Measurements from ENCODE around the gene SORBS2.
"Not testable (repeated sequence)": the region's sequence is repeated elsewhere in the genome, so short reads cannot be mapped to it uniquely, and the experiment has no call there.

Gene SORBS2

DNA sequence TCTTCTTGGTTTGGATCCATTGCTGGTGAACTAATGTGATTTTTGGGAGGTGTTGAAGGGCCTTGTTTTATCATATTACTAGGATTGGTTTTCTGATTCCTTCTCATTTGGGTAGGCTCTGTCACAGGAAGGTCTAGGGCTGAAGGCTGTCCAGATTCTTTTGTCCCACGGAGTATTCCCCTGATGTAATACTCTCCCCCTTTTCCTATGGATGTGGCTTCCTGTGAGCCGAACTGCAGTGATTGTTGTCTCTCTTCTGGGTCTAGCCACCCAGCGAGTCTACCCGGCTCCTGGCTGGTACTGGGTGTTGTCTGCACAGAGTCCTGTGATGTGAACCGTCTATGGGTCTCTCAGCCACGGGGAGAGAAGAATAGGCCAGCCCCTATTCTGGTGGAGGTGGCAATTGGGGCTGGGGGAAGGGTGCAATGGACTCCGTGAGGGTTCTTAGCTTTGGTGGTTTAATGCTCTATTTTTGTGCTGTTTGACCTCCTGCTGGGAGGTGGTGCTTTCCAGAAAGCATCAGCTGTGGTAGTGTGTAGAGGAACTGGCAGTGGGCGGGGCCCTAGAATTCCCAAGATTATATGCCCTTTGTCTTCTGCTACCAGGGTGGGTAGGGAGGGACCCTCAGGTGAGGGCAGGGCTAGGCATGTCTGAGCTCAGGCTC, 252.6 kb downstream of the SORBS2 start:
- DNase-seq (ENCODE audit: low spot score), result not testable (repeated sequence)

DNA sequence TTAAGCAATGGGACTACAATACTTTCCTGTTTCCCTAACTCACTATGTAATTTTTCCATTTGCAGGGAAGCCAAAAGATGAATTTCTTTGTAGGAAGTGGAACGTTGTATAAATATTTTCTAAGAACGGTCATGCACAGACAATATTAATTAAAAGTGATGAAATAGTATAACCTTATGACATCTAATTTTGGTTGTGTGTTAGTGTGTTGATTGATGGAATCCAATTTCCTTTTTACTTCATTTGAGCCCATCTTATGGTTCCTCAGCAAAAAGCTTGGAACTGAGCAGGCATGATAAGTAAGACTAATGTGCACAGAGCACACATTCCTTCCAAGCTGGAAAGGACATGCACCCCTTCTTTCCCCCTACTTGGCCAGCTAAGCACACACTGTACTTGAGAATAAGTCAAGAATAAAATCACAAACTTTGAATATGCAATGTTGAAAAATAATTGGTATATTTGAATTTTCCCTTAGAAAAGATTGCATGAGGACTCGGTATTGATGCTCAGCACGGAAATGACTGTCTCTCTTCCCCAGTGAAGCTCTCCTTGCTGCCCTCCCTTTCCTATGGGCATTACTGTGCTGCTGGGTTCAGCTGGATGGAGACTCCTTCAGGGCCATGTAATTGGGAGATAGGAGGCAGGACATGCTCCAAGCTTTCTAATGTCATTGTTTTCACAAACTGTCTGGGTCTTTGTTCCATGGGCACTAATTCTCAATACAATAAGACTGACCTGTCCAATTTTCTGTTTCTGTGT, 257.4 kb downstream of the SORBS2 start:
- DNase-seq (ENCODE audit: low spot score), result no peak

DNA sequence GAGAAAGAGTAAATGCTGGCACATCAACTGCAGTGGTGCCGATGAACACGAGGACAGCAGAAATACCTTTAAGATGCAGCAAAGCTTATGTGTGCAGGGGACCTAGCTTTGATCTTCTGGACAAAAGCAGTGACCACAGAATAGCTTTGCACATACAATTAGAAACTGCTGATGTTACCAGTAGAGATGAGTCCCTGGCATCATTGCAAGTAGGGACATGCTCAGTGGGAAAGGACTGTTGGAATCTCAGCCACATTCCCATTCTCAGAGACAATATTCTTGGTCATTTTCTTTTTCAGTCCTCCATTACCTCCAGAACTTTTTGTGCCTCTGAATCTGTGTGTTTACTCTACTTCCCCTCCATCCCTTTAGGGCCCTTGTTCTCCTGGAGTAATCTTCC, 259.7 kb downstream of the SORBS2 start:
- peak; percentile 18 for DNase-seq (ENCODE audit: low spot score)

DNA sequence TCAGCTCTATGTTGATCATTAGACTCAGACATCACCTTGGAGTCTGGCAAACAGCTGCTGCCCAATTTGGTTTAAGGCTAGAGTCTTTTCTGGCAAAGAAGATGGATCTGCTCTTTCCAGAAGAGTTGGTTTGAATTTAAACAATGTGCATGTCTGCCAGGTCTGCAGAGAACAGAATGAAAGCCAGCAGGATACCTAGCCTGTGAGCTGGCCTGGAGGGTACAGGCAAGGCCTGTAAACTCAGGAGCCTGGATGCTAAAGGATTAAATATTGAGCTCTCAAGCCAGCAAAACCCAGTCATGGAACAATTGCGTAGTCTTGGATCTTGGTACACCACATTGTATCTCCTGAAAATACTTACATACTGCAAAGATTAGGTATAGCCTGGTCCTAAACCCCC, 261.1 kb downstream of the SORBS2 start:
- no peak for DNase-seq (ENCODE audit: low spot score)

DNA sequence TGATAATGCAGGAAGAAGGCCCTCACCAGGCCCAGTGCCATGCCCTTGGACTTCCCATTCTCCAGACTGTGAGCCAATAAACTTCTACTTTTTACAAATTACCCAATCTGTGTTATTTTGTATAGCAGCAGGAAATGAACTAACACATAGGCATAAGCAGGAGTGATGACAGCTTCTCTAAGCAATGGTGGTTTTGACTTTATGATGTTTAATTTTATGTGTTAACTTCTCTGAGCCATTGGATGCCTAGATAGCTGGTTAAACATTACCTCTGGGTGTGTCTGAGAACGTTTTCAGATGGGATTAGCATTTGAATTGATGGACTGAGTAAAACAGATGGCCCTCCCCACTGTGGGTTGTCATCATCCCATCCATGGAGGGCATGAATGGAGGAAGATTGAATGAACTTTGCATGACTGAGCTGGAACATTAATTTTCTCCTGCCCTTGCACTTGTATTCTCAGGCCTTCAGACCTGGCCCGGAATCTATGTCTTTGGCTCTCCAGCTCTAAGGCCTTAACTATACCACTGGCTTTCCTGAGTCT, 262.8 kb downstream of the SORBS2 start:
- DNase-seq (ENCODE audit: low spot score), result no peak

DNA sequence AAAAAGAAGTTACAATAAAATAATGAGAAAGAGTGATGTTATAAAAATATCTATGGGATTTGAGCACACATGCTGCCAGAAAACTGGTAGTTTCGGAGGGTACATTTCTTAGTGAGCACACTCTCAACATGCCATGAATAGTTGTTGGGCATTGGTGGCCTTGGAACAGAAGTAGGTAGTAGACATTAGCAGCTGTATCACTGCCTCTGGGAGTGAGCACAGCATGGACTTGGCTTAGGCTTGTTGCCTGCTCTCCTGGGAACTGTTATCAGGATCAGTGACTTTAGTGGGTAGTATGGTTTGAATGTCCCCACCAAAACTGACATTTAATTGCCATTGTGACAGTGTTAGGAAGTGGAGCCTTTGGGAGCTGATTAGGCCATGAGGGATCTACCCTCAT, 263.4 kb downstream of the SORBS2 start:
- DNase-seq (ENCODE audit: low spot score), result no peak

DNA sequence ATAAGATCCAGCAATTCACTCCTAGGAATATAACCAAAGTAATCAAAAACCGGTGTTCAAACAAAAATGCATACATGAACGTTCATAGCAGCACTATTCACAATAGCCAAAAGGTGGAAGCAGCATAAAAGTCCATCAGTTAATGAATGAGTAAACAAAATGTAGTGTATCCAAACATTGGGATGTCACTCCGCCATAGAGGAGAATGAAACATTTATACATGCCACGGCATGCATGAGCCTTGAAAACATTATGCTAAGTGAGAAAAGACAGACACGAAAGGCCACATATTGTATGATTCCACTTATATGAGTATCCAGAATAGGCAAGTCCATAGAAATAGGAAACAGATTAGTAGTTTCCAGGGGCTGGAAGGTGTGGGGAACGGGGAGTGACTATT, 265.7 kb downstream of the SORBS2 start:
- DNase-seq (ENCODE audit: low spot score), result no peak

DNA sequence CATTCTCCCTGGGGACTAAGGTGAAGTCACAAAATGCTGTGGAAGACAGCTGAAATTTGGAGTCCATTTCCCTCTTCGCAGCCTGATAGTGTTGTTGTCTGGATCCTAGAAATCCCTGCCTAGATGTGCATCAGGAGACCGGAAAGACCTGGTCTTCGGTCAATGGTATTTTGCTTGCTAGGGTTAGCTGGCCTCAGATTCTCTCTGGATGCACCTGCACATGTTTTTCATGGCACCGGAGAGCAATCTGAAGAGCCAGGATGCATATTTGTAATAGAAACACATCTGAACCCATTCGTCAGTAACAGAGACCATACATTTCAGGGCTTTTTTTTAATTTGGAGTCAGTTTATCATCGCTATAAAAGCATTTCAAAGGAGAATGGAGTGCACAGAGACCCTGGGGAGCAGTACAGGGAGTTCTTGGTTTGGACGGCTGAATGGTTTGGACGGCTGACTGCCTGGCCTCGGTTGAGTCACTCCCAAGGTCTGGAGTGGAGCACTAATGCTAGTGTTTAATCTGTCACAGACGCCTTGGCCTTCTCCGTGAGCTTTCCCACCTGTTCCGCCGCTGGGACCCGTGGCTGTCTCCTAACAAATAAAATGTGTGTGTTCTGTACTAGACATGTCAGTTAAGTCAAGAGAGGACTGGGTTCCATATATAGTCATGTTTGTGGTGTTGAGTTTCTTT, 269.2 kb downstream of the SORBS2 start:
- no peak for DNase-seq (ENCODE audit: low spot score)

DNA sequence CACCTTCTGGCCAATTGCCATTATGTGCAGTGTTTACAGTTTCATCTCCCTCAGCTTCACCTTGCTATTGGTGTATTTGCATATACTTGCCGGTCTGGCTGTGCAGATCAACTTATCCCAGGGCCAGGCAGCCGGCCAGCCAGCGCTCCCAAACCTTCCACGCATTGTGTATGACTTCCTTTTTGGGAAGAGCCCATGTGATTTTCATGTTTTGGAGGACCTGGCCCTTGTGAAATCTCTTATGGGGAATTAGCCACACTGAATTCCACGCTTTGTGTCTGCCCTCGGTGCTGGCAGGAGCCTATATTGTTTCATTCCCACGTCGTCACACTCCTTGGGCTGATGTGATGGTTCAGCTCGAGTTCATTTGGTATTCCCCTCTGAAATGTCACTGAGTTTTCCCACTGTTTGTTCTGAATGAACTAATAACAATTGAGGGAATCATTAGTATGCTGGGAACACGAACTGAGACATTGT, 270.7 kb downstream of the SORBS2 start:
- no peak for DNase-seq (ENCODE audit: low spot score)

DNA sequence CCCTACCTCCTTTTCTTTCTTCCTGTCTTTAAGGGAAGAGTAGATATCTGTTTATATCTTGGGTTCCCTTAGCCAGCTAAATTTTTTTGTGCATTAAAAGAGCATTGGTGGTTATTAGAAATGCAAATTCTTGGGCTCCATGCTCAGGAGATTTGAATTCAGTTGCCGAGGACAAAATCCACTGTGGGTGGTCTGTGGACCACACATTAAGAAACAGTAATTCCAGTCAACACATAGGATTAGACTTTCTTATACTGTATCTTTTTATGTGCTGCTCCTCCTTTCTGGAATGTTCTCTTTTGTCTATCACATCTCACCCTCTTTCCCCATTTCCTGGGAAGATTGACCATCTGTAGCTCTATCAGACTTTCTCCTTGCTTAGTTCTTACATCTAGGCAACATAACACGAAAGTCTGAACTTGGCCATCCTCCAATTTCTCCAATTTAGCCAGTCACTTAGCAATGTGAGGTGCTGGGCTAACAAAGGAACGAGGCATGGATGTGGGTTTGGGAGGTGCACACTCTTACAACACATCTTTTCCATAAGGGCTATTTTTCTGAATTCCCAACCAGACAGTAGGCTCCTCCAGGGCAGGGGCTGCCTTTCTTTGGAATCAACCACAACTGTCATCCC, 271.4 kb downstream of the SORBS2 start:
- no peak for DNase-seq (ENCODE audit: low spot score)

DNA sequence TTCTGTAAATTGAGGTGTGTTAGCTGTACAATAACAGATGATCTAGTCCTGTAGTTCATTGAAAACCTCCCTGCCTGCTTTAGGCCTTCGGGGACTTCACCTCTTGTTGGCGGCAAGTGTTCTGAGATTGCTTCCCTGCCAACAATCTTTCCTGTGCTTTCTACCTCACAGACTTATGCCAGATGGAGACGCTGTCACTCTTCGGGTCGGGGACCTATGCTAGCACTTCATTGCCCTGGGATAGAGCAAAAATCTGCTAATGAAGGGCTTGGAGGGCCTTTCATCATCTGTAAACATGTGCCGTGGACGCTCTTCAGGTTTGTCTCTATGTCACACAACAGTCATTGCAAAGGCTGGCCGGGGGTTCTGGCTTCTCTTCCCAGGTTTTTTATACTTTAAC, 272.0 kb downstream of the SORBS2 start:
- DNase-seq (ENCODE audit: low spot score), result no peak

DNA sequence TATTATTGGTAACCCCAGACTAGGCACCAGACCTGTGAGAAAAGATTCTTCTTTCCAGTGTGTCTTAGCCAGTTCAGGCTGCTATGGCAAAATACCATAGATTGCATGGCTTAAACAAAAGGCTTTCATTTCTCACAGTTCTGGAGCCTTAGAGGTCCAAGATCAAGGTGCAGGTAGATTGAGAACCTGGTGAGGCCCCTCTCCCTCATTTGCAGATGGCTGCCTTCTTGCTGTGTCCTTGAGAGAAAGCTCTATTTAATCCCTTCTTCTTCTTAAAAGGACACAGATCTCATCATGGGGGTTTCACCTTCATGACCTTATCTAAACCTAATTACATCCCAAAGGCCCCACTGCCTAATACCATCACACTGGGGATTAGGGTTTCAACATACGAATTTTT, 273.2 kb downstream of the SORBS2 start:
- DNase-seq (ENCODE audit: low spot score), result no peak

DNA sequence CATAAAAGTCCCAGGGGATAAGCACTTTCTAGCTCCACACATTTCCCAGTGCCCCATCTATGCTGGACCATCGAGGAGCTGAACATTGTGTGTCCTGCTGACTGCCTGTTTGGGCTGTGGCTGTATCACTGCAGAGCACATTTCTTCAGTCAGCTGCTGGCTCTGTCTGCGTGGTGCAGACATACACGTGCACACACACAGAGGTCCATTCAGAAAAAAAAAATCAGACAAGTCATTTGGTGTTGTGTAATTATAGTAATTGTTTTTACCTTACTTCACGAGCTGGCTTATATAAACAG, 275.6 kb downstream of the SORBS2 start:
- DNase-seq (ENCODE audit: low spot score), result no peak

DNA sequence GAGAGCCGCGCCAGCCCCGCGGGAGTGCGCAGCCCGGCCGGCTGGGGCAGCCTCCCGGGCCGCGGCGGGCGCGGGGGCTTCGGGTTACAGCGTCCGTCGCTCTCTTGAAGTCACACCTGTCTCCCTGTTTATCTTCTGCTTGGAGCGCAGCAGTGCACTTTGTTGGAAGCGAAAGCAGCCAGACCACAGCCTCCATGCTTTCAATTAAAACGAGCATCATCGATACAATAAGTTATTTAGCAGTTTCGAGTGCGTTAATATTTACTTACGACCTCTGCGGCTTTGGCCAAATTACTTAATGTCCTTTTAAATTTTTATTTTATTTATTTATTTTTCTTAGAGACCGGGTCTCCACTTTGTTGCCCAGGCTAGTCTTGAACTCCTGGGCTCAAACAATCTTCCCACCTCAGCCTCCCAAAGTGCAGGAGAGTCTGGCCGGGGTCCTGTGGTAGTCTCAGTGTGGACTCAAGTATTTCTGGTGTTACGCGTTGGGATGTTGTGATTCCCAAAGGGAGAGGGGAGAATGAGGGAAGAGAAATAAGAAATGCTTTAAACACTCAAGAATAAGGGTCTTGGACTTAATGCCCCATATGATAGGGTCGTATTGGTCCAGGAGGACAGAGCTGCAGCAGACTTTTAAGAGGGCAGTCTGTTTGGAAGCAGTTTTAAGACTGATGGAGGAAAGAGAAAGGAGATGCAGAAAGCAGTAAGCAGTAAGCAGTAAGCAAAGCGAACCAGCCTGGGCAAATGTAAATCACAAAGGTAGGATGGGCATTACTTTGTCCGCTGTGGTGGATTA, 276.2 kb downstream of the SORBS2 start:
- peak; percentile 72 for DNase-seq (ENCODE audit: low spot score)
